Measurements from ENCODE around the gene MGAT3. TPM values are rescaled to one million over a fixed set of nuclear protein-coding genes. Genes with fewer than 3 reads are reported as not detected.

MGAT3 gene
- total RNA-seq, 1 donor, result 1.1 TPM

DNA sequence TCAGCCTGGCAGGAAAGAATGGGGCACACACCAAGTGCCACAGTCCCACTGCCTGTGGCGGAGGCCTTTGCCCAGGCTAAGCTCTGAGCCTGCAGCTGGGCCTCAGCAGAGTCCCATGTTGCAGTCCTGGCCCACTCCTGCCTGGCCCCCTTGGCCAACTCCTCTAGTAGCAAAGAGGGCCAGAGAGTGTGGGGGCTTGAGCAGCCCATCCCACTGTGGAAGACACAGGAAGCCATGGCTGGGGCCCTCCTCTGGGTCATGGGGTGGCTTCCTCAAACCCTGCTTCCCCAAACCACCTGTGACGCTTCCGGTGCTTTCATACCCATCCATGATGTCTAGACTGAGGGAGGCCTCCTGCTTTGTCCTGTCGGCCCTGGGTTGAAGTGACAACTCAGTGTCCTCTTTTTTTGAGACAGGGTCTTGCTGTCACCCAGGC is 69.9 kb downstream of the MGAT3 start:
- no peak for DNase-seq (ENCODE audit: low read depth in 2 of 3, low spot score in 2 of 3)

DNA sequence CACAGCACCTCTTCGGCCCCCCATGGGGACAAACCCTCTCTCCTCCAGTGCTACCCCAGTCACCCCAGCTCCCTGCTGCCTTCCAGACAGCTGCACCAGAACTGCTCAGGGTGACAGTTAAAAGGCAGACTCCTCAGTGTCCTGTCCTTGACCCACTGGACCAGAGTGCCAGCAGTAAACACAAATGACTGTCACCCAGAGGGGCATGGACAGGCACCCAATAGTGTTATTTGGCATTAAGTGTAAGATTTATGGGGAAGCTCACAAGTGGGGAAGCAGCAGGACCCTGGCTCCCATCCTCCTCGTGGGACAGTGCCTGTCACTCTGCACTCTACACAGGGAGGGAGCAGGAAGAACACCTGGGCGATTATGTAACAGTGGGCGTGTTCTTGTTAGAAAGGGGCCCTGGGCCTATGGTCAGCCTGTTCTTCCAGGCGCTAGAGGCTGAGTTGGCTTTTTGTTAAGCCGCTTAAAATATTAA is 70.7 kb downstream of the MGAT3 start:
- DNase-seq (ENCODE audit: low read depth in 2 of 3, low spot score in 2 of 3), result no peak

DNA sequence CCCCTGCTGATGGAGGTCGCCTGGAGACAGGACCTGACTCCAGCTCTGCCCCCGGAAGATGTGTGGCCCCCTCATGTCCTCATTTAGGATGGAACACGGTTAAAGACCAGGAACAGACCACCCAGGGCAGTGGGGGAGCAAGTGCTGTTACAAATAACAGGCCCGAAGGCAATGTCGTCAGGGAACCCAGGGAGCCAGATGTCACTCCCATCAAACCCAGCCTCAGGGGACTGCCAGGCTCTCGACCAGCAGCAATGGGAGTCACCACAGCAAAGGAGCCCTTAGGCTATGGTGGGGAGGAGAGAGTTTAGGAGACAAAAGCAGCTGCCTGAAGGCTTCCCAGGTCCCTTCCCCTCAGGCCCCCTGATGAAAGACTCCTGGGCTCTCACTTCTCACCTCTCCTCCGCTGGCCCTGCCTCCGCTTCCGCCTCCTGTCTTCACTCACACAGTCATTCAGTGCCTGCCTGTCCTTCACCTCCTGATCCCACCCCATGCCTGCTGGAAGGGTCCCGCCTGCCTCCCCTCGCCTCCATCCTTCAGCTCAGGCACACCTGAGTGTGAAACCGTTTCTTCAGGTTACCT is 71.4 kb downstream of the MGAT3 start:
- no peak for DNase-seq (ENCODE audit: low read depth in 2 of 3, low spot score in 2 of 3)

DNA sequence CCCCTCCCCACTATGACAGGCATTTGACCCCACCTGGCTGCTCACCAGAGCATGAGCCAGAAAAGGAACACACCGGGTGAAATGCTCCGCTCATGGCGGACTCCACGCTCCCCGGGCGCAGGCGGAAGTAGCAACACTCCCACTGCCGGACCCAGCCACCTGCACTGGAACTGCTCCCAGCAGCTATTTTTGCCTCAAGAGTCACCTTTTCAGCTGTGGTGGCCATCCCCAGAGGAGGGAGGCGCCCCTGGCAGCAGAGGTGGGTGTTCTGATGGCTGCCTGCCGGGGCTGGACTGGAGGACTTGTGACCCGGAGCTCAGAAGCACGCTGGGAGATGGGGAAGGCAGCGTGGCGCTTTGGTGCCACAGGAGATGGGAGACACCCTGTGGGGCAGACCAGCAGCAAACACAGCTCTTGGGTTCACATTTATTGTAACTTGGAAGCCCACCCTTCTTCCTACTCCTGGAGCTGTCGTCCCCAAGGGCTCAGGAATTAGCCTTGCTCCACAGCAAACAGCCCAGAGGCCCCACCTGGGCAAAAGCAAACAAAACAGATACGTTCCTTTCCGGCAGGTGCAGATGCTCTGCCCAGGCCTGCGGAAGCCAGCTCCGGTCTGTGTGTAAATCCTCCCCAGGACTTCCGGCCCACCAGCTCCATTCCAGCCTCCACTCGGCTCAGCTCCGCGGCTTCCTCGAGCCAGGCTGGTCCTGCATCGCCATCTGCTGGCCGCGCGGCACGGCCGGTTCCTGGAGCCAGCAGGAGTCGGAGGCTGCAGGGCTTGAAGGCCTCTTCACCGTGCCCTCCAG is 72.1 kb downstream of the MGAT3 start:
- peak; percentile 81 to 93 (median 91) for DNase-seq (ENCODE audit: low read depth in 2 of 3, low spot score in 2 of 3)

DNA sequence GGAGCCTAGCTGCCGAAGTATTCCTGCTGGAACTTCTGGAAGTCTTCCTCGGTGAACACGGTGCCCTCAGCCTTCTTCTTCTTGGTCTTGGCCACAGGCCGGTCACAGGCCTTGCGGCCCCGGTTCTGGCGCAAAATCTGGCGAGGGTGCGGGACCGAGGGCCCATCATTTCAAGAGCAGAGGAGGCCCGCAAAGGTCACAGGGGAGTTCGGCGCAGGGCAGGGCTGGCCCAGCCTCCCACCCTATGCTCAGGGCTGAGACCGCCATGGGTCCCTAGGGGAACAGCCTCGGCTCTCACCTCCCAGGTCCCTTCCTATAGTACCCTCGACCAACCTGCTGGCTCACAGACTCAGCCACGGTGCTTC is 72.7 kb downstream of the MGAT3 start:
- DNase-seq (ENCODE audit: low read depth in 2 of 3, low spot score in 2 of 3), result no peak

DNA sequence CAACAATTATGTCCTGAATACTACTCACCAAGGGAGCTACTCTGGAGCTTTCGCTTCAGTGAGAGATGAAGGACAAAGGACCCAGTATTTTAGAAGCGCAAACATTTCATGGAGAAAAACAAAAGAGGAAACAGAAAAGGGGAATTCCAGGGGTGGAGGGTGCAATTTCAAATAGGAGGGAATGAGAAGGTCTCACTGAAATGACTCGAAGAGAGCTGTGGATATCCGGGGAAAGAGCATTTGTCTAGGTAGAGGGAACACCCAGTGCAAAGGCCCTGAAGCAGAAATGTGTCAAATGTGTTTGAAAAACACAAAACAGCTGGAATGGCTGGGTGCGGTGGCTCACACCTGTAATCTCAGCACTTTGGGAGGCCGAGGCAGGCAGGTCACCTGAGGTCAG is 73.3 kb downstream of the MGAT3 start:
- no peak for DNase-seq (ENCODE audit: low read depth in 2 of 3, low spot score in 2 of 3)

GRCh38 chr22:39530692-39531331 is 74.0 kb downstream of the MGAT3 start:
- peak in 2 of 3 donors; percentile 72 for DNase-seq (ENCODE audit: low read depth in 2 of 3, low spot score in 2 of 3)

GRCh38 chr22:39532215-39533073 is 75.6 kb downstream of the MGAT3 start, which contains the start of gene RPS19BP1:
TSS of gene RPS19BP1 (minus strand) at chr22:39532748. CDS start at chr22:39532738, 10 bp downstream.
- peak; percentile 99 to 100 (median 100) for DNase-seq (ENCODE audit: low read depth in 2 of 3, low spot score in 2 of 3)

DNA sequence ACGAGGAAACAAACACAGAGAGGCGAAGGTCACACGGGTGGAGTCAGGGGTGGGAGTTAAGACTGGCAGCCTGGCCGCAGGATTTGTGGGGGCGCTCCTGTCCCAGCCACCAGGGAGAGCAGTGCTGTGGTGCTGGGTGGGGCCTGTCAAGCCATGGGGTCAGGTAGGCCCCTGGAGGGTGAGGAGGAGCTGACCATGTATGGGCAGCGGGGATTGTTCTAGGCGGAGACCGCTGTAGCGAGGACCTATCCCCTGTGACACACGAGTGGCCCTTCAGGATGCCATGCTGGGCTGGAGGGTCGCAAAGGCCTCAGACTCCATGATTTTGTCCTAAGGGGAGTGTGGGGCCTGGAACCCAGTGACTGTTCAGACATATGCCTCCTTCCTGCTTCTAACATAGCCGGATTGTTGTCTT is 77.3 kb downstream of the MGAT3 start:
- no peak for DNase-seq (ENCODE audit: low read depth in 2 of 3, low spot score in 2 of 3)

GRCh38 chr22:39534591-39535356 is 78.0 kb downstream of the MGAT3 start:
- peak; percentile 67 to 79 (median 73) for DNase-seq (ENCODE audit: low read depth in 2 of 3, low spot score in 2 of 3)

- DNase-seq (ENCODE audit: low read depth in 2 of 3, low spot score in 2 of 3), result no peak
Observed at GRCh38 chr22:39535357-39535725, 78.5 kb downstream of the MGAT3 start.

GRCh38 chr22:39535831-39536449 is 79.1 kb downstream of the MGAT3 start:
- no peak for DNase-seq (ENCODE audit: low read depth in 2 of 3, low spot score in 2 of 3)

- no peak for DNase-seq (ENCODE audit: low read depth in 2 of 3, low spot score in 2 of 3)
Observed at GRCh38 chr22:39536711-39537110, 79.9 kb downstream of the MGAT3 start.

GRCh38 chr22:39537975-39538374 is 81.2 kb downstream of the MGAT3 start:
- no peak for DNase-seq (ENCODE audit: low read depth in 2 of 3, low spot score in 2 of 3)

Other genes starting within 250 kb of the MGAT3 start
- 0.27 TPM for gene PDGFB, start 212.0 kb upstream of the MGAT3 start, total RNA-seq
- gene RPL3, start 137.4 kb upstream of the MGAT3 start, total RNA-seq, result 10,531 TPM
- gene SYNGR1, start 107.0 kb upstream of the MGAT3 start, total RNA-seq, result 92.9 TPM
- gene TAB1, start 57.2 kb upstream of the MGAT3 start, total RNA-seq, result 29.6 TPM
- gene MIEF1, start 45.3 kb downstream of the MGAT3 start, total RNA-seq, result 19.7 TPM
- 167 TPM for gene ATF4, start 63.5 kb downstream of the MGAT3 start, total RNA-seq
- gene RPS19BP1, start 75.7 kb downstream of the MGAT3 start, total RNA-seq, result 40.1 TPM
- under 0.01 TPM for gene CACNA1I, start 113.7 kb downstream of the MGAT3 start, total RNA-seq

Data from hematopoietic multipotent progenitor cell (in vitro differentiated cells).